Upper lobe of left lung (tissue), 6 donors: ENCODE results near the gene VENTX. TPM values are rescaled to one million over a fixed set of nuclear protein-coding genes. Genes with fewer than 3 reads are reported as not detected.

Experiments
- ATAC-seq, 2 donors: fragments of 200-7000 bp; cut with Tn5 transposase; one replicate each; pipeline ENCODE4 v1.9.1; 2022; ENCODE audit warnings: mild to moderate bottlenecking in 2 of 2, moderate library complexity in 2 of 2; ENCODE audit not compliant: low FRiP score in 2 of 2
- DNase-seq, 2 donors: peaks; one replicate each; pipeline ENCODE4 v3.0.0-alpha.2; 2019 to 2020
- H3K27ac ChIP-seq, 4 donors: fragments of 200-600 bp; sonication (generic); one replicate each; pipeline ENCODE4 v1.5.1; 2016 to 2019
- H3K27me3 ChIP-seq, 4 donors: fragments of 200-600 bp; sonication (generic); one replicate each; pipeline ENCODE4 v1.5.1; 2017 to 2019
- H3K36me3 ChIP-seq, 4 donors: fragments of 200-600 bp; sonication (generic); one replicate each; pipeline ENCODE4 v1.5.1; 2016 to 2019
- H3K4me1 ChIP-seq, 4 donors: fragments of 200-600 bp; sonication (generic); one replicate each; pipeline ENCODE4 v1.5.1; 2018 to 2019
- H3K4me3 ChIP-seq, 4 donors: fragments of 200-600 bp; sonication (generic); one replicate each; pipeline ENCODE4 v1.5.1; 2017 to 2019; ENCODE audit warnings: mild to moderate bottlenecking in 2 of 4, moderate library complexity in 1 of 4
- H3K9me3 ChIP-seq, 4 donors: fragments of 200-600 bp; sonication (generic); one replicate each; pipeline ENCODE4 v1.5.1; 2018 to 2019
- EP300 ChIP-seq, 4 donors: sonication (generic); formaldehyde crosslinking; IDR thresholded peaks; one replicate each; pipeline ENCODE4 v1.5.1; 2017; ENCODE audit warnings: antibody characterized with exemption in 4 of 4, control low read depth in 2 of 4
- POLR2A ChIP-seq, 4 donors: fragments of 450-650 bp; IDR thresholded peaks; one replicate each; pipeline ENCODE4 v1.5.1; 2016 to 2017; ENCODE audit warnings: antibody characterized with exemption in 4 of 4, mild to moderate bottlenecking in 2 of 4
- POLR2AphosphoS5 ChIP-seq, 2 donors: sonication (generic); formaldehyde crosslinking; IDR thresholded peaks; one replicate each; pipeline ENCODE4 v1.5.1; 2017; ENCODE audit warnings: antibody characterized with exemption in 2 of 2
- WGBS, 2 donors: methylation state at CpG; one replicate each; pipeline ENCODE4 v1.1.5; 2017 to 2018; 5-methylcytosine and 5-hydroxymethylcytosine counted together
- total RNA-seq, 6 donors: library from RNA; depleted of rRNA in 4 of 6; stranded (reverse); fragments of >200 nt in 4 of 6; gene quantifications; one replicate each; pipeline versions ENCODE4 v1.1.0 to v1.2.1, GENCODE V29; 2016 to 2021
- TF ChIP-seq, protein P1 (sequence below), 6 experiments: fragments of 450-650 bp in 4 of 6; fragments of 200-600 bp in 2 of 6; sonication (generic) in 2 of 6; IDR thresholded peaks; one replicate each; pipeline ENCODE4 v1.5.1; 2016 to 2019; ENCODE audit warnings: antibody characterized with exemption in 6 of 6
- donor health status: DM: no; HTN: no; CAD: no; lungs with moderate emphysema.
- donor health status: DM: no; HTN: yes; CAD: no; lungs with severe emphysema.

VENTX gene
- total RNA-seq, 6 donors from 2014 or later = 1.7 to 11.5 (median 4.4) TPM

DNA sequence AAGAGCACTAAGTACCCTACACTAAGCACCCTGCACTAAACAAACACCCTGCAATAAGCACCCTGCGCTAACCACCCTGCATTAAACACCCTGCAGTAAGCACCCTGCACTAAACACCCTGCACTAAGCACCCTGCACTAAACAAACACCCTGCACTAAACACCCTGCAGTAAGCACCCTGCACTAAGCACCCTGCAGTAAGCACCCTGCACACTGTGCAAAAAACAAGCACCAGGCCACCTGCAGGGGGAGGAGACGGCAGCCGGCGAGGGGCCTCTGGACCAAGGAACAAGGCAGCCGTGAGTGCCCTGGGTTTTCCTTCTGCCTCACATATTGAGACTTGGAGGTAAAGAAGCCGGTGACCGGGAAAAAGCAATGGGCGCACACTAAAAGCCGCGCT, 47.4 kb upstream of the VENTX start:
- TF ChIP-seq, protein P1, sequence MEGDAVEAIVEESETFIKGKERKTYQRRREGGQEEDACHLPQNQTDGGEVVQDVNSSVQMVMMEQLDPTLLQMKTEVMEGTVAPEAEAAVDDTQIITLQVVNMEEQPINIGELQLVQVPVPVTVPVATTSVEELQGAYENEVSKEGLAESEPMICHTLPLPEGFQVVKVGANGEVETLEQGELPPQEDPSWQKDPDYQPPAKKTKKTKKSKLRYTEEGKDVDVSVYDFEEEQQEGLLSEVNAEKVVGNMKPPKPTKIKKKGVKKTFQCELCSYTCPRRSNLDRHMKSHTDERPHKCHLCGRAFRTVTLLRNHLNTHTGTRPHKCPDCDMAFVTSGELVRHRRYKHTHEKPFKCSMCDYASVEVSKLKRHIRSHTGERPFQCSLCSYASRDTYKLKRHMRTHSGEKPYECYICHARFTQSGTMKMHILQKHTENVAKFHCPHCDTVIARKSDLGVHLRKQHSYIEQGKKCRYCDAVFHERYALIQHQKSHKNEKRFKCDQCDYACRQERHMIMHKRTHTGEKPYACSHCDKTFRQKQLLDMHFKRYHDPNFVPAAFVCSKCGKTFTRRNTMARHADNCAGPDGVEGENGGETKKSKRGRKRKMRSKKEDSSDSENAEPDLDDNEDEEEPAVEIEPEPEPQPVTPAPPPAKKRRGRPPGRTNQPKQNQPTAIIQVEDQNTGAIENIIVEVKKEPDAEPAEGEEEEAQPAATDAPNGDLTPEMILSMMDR (IDR thresholded peaks at IDR 0.05) = no peak
- TF ChIP-seq EP300 (IDR thresholded peaks at IDR 0.05) = no peak
- TF ChIP-seq POLR2A (IDR thresholded peaks at IDR 0.05) = no peak
- no peak for TF ChIP-seq POLR2AphosphoS5 (IDR thresholded peaks at IDR 0.05)
- Histone ChIP-seq H3K4me3 (no peak overlapping the region), H3K36me3 (no peaks in the 10 kb centered on the region), H3K27ac (no peak overlapping the region), H3K27me3 (no peaks in the 10 kb centered on the region), H3K4me1 (no peaks in the 10 kb centered on the region), H3K9me3 (no peaks in the 10 kb centered on the region)
- DNase-seq (peak in 1 of 2 donors; percentile 47), ATAC-seq (no peak)
- WGBS, 2 donors = 94 to 95% methylated on average over 10 of the region's 10 CpGs

DNA sequence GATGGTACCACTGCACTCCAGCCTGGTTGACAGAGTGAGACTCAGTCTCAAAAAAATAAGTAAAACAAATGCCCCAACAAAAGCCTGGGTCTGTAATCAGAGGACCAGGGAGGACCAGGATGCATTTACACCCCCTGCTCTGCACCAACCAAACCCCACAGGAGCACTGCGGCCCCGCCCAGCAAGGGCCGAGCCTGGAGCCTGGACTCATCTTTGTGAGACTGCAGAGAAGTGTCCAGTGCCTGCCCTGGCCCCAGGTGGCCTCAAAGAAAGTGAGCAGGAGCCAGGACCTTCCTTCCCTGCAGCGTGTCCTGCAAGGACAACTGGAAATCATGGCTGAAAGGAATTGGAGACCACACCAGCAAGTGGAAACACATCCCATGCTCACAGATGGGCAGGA, 46.0 kb upstream of the VENTX start:
- Histone ChIP-seq H3K9me3 (no peaks in the 10 kb centered on the region), H3K36me3 (no peaks in the 10 kb centered on the region), H3K4me1 (no peaks in the 10 kb centered on the region), H3K4me3 (no peak overlapping the region), H3K27ac (no peak overlapping the region), H3K27me3 (no peaks in the 10 kb centered on the region)
- peak in 1 of 2 donors; percentile 58 for DNase-seq
- WGBS, 2 donors = 87 to 100% methylated on average over 3 to 4 of the region's 4 CpGs
- no peak for ATAC-seq
- TF ChIP-seq EP300 (IDR thresholded peaks at IDR 0.05) (no peak), POLR2A (IDR thresholded peaks at IDR 0.05) (no peak), POLR2AphosphoS5 (IDR thresholded peaks at IDR 0.05) (no peak)
- TF ChIP-seq, protein P1 (IDR thresholded peaks at IDR 0.05) = no peak

DNA sequence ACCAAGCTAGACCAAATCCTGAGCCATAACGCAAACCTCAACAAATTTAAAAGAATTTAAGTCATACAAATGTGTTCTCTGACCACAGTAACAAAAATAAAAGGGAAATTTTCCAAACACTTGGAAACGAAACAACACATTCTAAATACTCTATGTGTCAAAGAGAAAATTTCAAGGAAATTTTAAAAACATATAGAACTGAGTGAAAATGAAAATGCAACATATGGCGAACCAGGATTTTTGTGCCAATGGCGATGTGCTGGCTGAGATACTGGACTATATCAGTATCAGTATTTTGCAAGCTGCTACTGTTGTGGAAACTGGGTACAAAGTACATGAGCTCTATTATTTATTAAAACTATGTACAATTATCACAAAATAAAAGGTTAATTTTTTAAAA, 43.5 kb upstream of the VENTX start:
- H3K27me3 ChIP-seq = no peaks in the 10 kb centered on the region
- DNase-seq (no peak), ATAC-seq (no peak)
- H3K4me3 ChIP-seq = no peak overlapping the region
- H3K36me3 ChIP-seq = no peaks in the 10 kb centered on the region
- no peak overlapping the region for H3K27ac ChIP-seq
- TF ChIP-seq EP300 (IDR thresholded peaks at IDR 0.05) = no peak
- TF ChIP-seq, protein P1 (IDR thresholded peaks at IDR 0.05) = no peak
- no peak for TF ChIP-seq POLR2A (IDR thresholded peaks at IDR 0.05)
- no peak for TF ChIP-seq POLR2AphosphoS5 (IDR thresholded peaks at IDR 0.05)
- H3K4me1 ChIP-seq = no peaks in the 10 kb centered on the region
- WGBS, 2 donors = 74 to 85% methylated on average over 4 of the region's 4 CpGs
- H3K9me3 ChIP-seq = no peaks in the 10 kb centered on the region

DNA sequence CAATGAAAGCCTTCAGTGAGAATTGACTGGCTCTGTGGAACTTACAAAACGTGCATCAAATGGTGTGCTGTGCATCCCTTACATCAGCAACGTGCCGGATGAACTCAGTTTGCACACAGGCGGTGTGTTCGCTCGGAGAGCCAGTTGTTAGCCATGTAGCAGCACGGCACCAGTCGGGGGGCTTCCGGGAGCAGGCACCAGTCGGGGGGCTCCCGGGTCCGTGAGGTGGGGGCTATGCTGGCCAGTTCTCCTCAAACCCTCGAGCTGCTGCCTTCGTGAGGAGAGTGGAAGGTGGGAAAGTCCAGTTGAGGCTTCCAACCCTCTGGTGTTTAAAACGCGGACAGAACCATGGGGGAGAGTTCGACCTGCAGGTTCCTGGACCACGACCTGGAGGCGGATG, 42.6 kb upstream of the VENTX start:
- ATAC-seq = no peak
- WGBS, 2 donors = 85 to 95% methylated on average over 12 to 19 of the region's 19 CpGs
- TF ChIP-seq, protein P1 (IDR thresholded peaks at IDR 0.05) = no peak
- TF ChIP-seq POLR2AphosphoS5 (IDR thresholded peaks at IDR 0.05) = no peak
- TF ChIP-seq EP300 (IDR thresholded peaks at IDR 0.05) = no peak
- no peak for TF ChIP-seq POLR2A (IDR thresholded peaks at IDR 0.05)

DNA sequence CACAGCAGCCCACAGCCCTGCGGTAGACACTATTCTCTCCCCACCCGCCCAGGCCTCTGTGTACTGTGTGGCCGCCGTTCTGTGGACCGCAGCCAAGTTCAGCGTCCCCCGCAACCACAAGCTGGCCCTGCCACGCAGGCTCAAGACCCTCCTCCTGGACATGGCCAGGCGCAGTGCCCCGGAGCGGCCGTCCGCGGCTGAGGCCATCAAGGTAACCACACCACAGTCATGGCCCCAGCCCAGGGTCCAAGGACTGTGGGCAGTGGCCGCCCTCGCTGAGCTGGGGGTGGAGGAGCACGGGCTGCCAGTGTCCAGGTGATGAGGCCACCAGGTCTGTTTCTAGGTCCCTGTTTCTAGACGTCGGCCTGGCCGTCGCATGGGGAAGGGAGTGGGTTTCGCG, 42.0 kb upstream of the VENTX start:
- TF ChIP-seq EP300 (IDR thresholded peaks at IDR 0.05) (no peak), POLR2A (IDR thresholded peaks at IDR 0.05) (no peak), POLR2AphosphoS5 (IDR thresholded peaks at IDR 0.05) (no peak)
- TF ChIP-seq, protein P1 (IDR thresholded peaks at IDR 0.05) = no peak
- no peak overlapping the region for H3K4me3 ChIP-seq
- H3K4me1 ChIP-seq = no peaks in the 10 kb centered on the region
- no peak overlapping the region for H3K27ac ChIP-seq
- DNase-seq (peak in 1 of 2 donors; percentile 80), ATAC-seq (peak in 1 of 2 donors; percentile 4)
- no peaks in the 10 kb centered on the region for H3K27me3 ChIP-seq
- WGBS, 2 donors = 94 to 95% methylated on average over 22 of the region's 23 CpGs
- H3K36me3 ChIP-seq = no peaks in the 10 kb centered on the region
- no peaks in the 10 kb centered on the region for H3K9me3 ChIP-seq

More for the DNA sequence above, 42.6 kb upstream of the VENTX start:
- peak in 1 of 2 donors; percentile 35 for DNase-seq
- Histone ChIP-seq H3K9me3 (no peaks in the 10 kb centered on the region), H3K27me3 (no peaks in the 10 kb centered on the region), H3K4me3 (no peak overlapping the region), H3K4me1 (no peaks in the 10 kb centered on the region), H3K27ac (no peak overlapping the region), H3K36me3 (no peaks in the 10 kb centered on the region)
